Neutrophil (primary cell): ENCODE measurements around the gene DCLK1.

Experiments
- H3K27ac ChIP-seq: fragments of 200-600 bp; sonication (generic); 2 replicates; pipeline ENCODE4 v1.5.1; 2016; ENCODE audit warnings: mild to moderate bottlenecking, moderate library complexity
- H3K27me3 ChIP-seq: fragments of 200-600 bp; sonication (generic); 2 replicates; pipeline ENCODE4 v1.6.0; 2016; ENCODE audit warnings: mild to moderate bottlenecking
- H3K36me3 ChIP-seq: fragments of 200-600 bp; sonication (generic); 2 replicates; pipeline ENCODE4 v1.5.1; 2017
- H3K4me1 ChIP-seq, 2 experiments: fragments of 200-600 bp in 1 of 2; sonication (generic) in 1 of 2; 1 replicate in 1 of 2; 2 replicates in 1 of 2; pipeline versions ENCODE4 v1.5.1 to v1.6.1; 2013 to 2016; ENCODE audit warnings: low read depth in 1 of 2, low read length in 1 of 2, mild to moderate bottlenecking in 1 of 2, moderate library complexity in 1 of 2; ENCODE audit not compliant: control insufficient read depth in 1 of 2, insufficient read depth in 1 of 2
- H3K4me3 ChIP-seq, 2 experiments: fragments of 200-600 bp in 1 of 2; sonication (generic) in 1 of 2; 1 replicate in 1 of 2; 2 replicates in 1 of 2; pipeline ENCODE4 v1.5.1; 2013 to 2016; ENCODE audit warnings: low read depth in 1 of 2, low read length in 1 of 2, mild to moderate bottlenecking in 1 of 2, moderate library complexity in 1 of 2
- H3K9me3 ChIP-seq: fragments of 200-600 bp; sonication (generic); 2 replicates; pipeline ENCODE4 v1.5.1; 2016
- TF ChIP-seq, protein P1 (sequence below): fragments of 200-600 bp; sonication (generic); IDR thresholded peaks from 2 replicates; pipeline ENCODE4 v1.5.1; 2016; ENCODE audit warnings: antibody characterized with exemption

The DCLK1 gene

DNA sequence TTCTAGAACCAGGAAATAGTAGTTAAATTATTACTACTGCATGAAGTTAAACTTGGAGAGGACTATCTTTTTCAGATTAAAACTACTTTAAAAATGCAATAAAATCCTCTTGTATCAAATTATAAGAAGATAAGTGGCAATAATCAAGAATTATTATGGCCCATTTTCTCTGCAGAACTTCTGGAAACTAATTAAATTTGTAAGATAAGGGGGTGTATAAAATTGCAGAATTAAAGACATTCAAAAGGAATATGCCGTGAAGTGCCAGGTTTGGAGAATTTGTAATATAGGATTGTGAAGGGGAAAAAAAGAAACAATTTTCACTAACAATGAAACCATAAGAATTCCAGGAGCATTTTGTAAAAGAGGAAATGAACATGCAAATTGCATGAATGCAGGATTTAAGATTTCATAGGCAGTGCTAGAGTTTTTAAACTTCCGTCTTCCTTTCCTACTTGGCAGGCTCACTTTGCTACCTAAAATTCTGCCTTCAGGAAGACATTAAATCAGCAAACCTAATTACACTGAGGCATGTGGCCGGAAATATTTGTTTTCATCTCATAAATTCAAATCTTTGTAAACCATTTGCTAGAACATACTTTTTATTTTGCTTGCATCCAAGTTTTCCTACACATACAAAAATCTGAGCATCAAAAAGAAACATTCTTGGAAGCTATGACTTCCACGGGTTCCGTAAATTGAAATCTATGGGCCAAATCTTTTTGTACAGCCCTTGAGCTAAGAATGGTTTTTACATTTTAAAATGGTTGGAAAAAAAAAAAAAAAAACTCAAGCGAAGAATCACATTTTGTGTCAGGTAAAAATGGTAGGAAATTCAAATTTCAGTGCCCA, 166.9 kb downstream of the DCLK1 start:
- no peaks in the 10 kb centered on the region for H3K9me3 ChIP-seq
- TF ChIP-seq, protein P1, sequence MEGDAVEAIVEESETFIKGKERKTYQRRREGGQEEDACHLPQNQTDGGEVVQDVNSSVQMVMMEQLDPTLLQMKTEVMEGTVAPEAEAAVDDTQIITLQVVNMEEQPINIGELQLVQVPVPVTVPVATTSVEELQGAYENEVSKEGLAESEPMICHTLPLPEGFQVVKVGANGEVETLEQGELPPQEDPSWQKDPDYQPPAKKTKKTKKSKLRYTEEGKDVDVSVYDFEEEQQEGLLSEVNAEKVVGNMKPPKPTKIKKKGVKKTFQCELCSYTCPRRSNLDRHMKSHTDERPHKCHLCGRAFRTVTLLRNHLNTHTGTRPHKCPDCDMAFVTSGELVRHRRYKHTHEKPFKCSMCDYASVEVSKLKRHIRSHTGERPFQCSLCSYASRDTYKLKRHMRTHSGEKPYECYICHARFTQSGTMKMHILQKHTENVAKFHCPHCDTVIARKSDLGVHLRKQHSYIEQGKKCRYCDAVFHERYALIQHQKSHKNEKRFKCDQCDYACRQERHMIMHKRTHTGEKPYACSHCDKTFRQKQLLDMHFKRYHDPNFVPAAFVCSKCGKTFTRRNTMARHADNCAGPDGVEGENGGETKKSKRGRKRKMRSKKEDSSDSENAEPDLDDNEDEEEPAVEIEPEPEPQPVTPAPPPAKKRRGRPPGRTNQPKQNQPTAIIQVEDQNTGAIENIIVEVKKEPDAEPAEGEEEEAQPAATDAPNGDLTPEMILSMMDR = no peak

DNA sequence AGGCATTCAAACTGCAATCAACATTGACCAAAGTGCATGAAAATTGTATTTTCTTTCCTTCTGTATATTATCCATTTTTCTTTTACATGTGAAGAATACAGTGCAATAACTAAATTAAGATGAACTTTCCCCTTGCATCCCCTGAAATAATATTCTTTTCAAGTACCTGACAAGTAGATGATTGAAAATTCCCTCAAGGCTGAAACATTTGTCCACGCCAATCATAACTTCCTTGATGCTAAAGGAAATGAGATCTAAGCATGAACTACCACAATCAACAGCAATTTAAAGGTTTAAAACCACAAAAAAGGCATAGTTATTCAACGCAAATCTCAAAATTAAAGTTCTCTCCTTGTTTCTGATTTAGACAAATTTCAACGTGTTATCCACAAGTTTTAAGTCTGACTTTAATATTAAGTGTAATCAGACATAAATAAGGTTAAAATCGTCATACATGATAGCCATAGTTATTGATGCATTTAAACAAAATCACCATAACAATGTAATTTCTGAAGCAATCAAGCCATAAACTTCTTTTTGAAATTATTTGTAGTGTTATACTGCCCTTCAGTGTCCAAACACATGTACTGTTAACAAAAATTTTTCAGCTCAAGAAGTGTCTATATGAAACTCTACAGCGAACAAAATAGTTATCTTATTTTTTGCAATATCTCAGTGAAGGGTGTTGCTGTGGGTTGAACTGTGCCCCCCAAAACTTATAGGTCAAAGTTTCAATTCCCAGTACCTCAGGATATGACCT, 169.5 kb downstream of the DCLK1 start:
- H3K4me3 ChIP-seq = no peak overlapping the region
- no peaks in the 10 kb centered on the region for H3K4me1 ChIP-seq
- no peak overlapping the region for H3K27ac ChIP-seq
- no peaks in the 10 kb centered on the region for H3K36me3 ChIP-seq
- no peaks in the 10 kb centered on the region for H3K9me3 ChIP-seq
- no peaks in the 10 kb centered on the region for H3K27me3 ChIP-seq
- TF ChIP-seq, protein P1 = no peak

More for the DNA sequence above, 166.9 kb downstream of the DCLK1 start:
- Histone ChIP-seq H3K27me3 (no peaks in the 10 kb centered on the region), H3K4me1 (no peaks in the 10 kb centered on the region), H3K4me3 (no peak overlapping the region), H3K36me3 (no peaks in the 10 kb centered on the region), H3K27ac (no peak overlapping the region)

DNA sequence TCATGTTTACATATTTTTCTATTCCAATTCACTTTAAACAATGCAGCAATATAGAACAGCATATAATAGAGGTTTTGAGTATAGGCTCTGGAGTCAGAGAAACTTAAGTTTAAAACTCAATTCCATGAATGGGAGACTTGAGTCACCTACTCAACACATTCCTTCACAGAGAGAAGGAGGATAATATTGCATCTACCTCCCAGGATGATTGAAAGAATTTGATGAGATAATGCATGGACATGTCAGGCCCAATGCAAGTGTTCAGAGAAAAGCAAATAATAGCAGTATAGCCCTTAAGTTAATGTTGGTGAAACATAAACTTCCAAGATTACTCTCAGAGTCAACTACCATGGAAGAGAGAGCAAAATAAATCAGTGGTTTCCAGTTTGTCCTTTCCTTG, 170.2 kb downstream of the DCLK1 start:
- no peak overlapping the region for H3K4me3 ChIP-seq
- no peaks in the 10 kb centered on the region for H3K27me3 ChIP-seq
- H3K27ac ChIP-seq = no peak overlapping the region
- no peaks in the 10 kb centered on the region for H3K4me1 ChIP-seq
- no peaks in the 10 kb centered on the region for H3K36me3 ChIP-seq
- TF ChIP-seq, protein P1 = no peak
- H3K9me3 ChIP-seq = no peaks in the 10 kb centered on the region

DNA sequence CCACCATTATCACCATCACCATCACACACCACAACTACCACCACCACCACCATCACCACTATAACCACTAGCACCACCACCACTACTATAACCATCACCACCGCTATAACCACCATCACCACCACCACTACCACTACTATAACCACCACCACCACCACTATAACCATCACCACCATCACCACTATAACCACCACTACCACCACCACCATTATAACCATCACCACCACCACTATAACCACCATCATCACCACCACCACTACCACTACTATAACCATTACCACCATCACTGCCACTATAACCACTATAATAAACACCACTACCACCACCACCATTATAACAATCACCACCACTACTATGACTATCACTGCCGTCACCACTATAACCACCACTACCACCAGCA, 173.2 kb downstream of the DCLK1 start:
- Histone ChIP-seq H3K36me3 (no peaks in the 10 kb centered on the region), H3K4me3 (no peak overlapping the region), H3K9me3 (no peaks in the 10 kb centered on the region), H3K27me3 (no peaks in the 10 kb centered on the region), H3K27ac (no peak overlapping the region), H3K4me1 (no peaks in the 10 kb centered on the region)
- TF ChIP-seq, protein P1 = no peak

DNA sequence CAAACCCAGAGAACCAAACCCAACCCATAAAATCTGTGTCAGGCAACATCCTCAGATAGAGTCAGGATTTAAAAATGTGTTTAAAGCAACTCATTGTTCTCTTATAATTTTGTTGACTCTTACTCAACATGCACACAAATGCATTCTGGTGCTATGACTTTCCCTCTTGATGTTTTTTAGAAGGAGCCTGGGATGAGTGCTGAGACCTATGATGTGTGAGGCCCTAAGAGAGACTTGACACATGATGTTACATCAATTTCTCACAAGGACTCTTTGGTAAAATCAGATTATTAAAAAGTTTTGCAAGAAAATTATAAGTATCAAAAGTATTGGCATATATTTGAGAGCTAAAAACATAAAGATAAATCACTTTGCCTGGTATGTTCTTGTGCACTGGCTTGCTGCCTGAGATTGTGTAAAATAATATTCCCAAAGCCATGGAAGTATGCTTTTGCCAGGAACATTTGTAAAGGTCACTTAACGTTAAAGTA, 173.9 kb downstream of the DCLK1 start:
- TF ChIP-seq, protein P1 = no peak

More for the DNA sequence above, 173.9 kb downstream of the DCLK1 start:
- H3K4me3 ChIP-seq = no peak overlapping the region
- H3K4me1 ChIP-seq = no peaks in the 10 kb centered on the region
- no peaks in the 10 kb centered on the region for H3K27me3 ChIP-seq
- H3K27ac ChIP-seq = no peak overlapping the region
- H3K9me3 ChIP-seq = no peaks in the 10 kb centered on the region
- no peaks in the 10 kb centered on the region for H3K36me3 ChIP-seq
